IPS-20b (cell line): ENCODE data around the gene PAK1IP1.
"Not testable (repeated sequence)": the region's sequence is repeated elsewhere in the genome, so short reads cannot be mapped to it uniquely, and the experiment has no call there.

ENCODE experiments used
- H3K27ac ChIP-seq: one replicate; pipeline ENCODE4 v1.5.1; 2013; ENCODE audit warnings: low read length
- H3K27me3 ChIP-seq: 2 replicates; pipeline ENCODE4 v1.6.1; 2013; ENCODE audit warnings: mild to moderate bottlenecking, low read length, inconsistent platforms; ENCODE audit not compliant: insufficient read depth
- H3K36me3 ChIP-seq: 2 replicates; pipeline ENCODE4 v1.6.1; 2013; ENCODE audit warnings: low read depth, mild to moderate bottlenecking, inconsistent platforms, low read length, moderate library complexity; ENCODE audit not compliant: insufficient read depth
- H3K4me1 ChIP-seq: 2 replicates; pipeline ENCODE4 v1.6.1; 2013; ENCODE audit warnings: mild to moderate bottlenecking, control low read depth, inconsistent platforms, low read length, moderate library complexity; ENCODE audit not compliant: insufficient read depth
- H3K4me3 ChIP-seq: 2 replicates; pipeline ENCODE4 v1.5.1; 2013; ENCODE audit warnings: mild to moderate bottlenecking, low read length, inconsistent platforms
- H3K9ac ChIP-seq: 2 replicates; pipeline ENCODE4 v1.6.1; 2013; ENCODE audit warnings: low read depth, mild to moderate bottlenecking, inconsistent platforms, low read length, moderate library complexity
- H3K9me3 ChIP-seq: 2 replicates; pipeline ENCODE4 v1.6.1; 2013; ENCODE audit warnings: mild to moderate bottlenecking, low read depth, low read length, inconsistent platforms; ENCODE audit not compliant: insufficient read depth

Gene PAK1IP1

GRCh38 chr6:10694302-10695085 lies at the start of gene PAK1IP1, which contains the start of gene C6orf52:
Gene PAK1IP1, plus strand, starts transcription at chr6:10694972. Its CDS starts 14 bp downstream, at chr6:10694986.
Gene C6orf52, minus strand, starts transcription at chr6:10694616. Its CDS starts 7,066 bp downstream, at chr6:10687550.
- Histone ChIP-seq H3K36me3 (peaks cover 27% of the 10 kb centered on the region), H3K27me3 (no peaks in the 10 kb centered on the region), H3K4me1 (no peaks in the 10 kb centered on the region)

GRCh38 chr6:10655508-10656055 lies 39.2 kb upstream of the PAK1IP1 start:
- H3K9me3 ChIP-seq: no peaks in the 10 kb centered on the region
- H3K4me1 ChIP-seq: no peaks in the 10 kb centered on the region
- H3K4me3 ChIP-seq: no peak overlapping the region
- no peak overlapping the region for H3K9ac ChIP-seq
- H3K27me3 ChIP-seq: no peaks in the 10 kb centered on the region
- H3K27ac ChIP-seq: no peak overlapping the region
- H3K36me3 ChIP-seq: no peaks in the 10 kb centered on the region

More at GRCh38 chr6:10694302-10695085, at the start of gene PAK1IP1, which contains the start of gene C6orf52:
- Histone ChIP-seq H3K4me3 (peak within 1 kb of the TSS; percentile 87), H3K9me3 (no peaks in the 10 kb centered on the region), H3K27ac (peak within 1 kb of the TSS; percentile 99), H3K9ac (peak within 1 kb of the TSS; percentile 90)

- Histone ChIP-seq H3K9ac (no peak overlapping the region), H3K36me3 (no peaks in the 10 kb centered on the region), H3K4me1 (no peaks in the 10 kb centered on the region), H3K27ac (no peak overlapping the region), H3K27me3 (no peaks in the 10 kb centered on the region), H3K4me3 (peak overlapping the region; percentile 30; the same call in 1 of the 2 replicates), H3K9me3 (no peaks in the 10 kb centered on the region)
Observed at GRCh38 chr6:10658910-10659698, 35.7 kb upstream of the PAK1IP1 start.

GRCh38 chr6:10659699-10660348 lies 34.9 kb upstream of the PAK1IP1 start:
- Histone ChIP-seq H3K4me1 (no peaks in the 10 kb centered on the region), H3K27me3 (no peaks in the 10 kb centered on the region), H3K9ac (no peak overlapping the region), H3K27ac (no peak overlapping the region), H3K9me3 (no peaks in the 10 kb centered on the region), H3K36me3 (no peaks in the 10 kb centered on the region), H3K4me3 (peak overlapping the region; percentile 30; the same call in 1 of the 2 replicates)

GRCh38 chr6:10660431-10661191 lies 34.2 kb upstream of the PAK1IP1 start:
- not testable (repeated sequence) for H3K27ac ChIP-seq, H3K9me3 ChIP-seq, H3K36me3 ChIP-seq, H3K27me3 ChIP-seq, H3K9ac ChIP-seq, H3K4me3 ChIP-seq, H3K4me1 ChIP-seq

GRCh38 chr6:10662207-10662606 lies 32.6 kb upstream of the PAK1IP1 start:
- H3K27me3 ChIP-seq: no peaks in the 10 kb centered on the region
- no peaks in the 10 kb centered on the region for H3K4me1 ChIP-seq
- no peaks in the 10 kb centered on the region for H3K9me3 ChIP-seq
- H3K27ac ChIP-seq: no peak overlapping the region
- H3K4me3 ChIP-seq: no peak overlapping the region
- H3K9ac ChIP-seq: no peak overlapping the region
- no peaks in the 10 kb centered on the region for H3K36me3 ChIP-seq

GRCh38 chr6:10662742-10663141 lies 32.0 kb upstream of the PAK1IP1 start:
- Histone ChIP-seq H3K27me3 (no peaks in the 10 kb centered on the region), H3K27ac (no peak overlapping the region), H3K4me3 (no peak overlapping the region), H3K9me3 (no peaks in the 10 kb centered on the region), H3K9ac (no peak overlapping the region), H3K36me3 (no peaks in the 10 kb centered on the region), H3K4me1 (no peaks in the 10 kb centered on the region)

GRCh38 chr6:10665595-10665994 lies 29.2 kb upstream of the PAK1IP1 start:
- not testable (repeated sequence) for H3K27ac ChIP-seq, H3K36me3 ChIP-seq, H3K4me1 ChIP-seq, H3K4me3 ChIP-seq, H3K9me3 ChIP-seq, H3K27me3 ChIP-seq, H3K9ac ChIP-seq

- no peaks in the 10 kb centered on the region for H3K27me3 ChIP-seq
- H3K9ac ChIP-seq: no peak overlapping the region
- H3K27ac ChIP-seq: no peak overlapping the region
- H3K4me1 ChIP-seq: no peaks in the 10 kb centered on the region
- no peaks in the 10 kb centered on the region for H3K9me3 ChIP-seq
- no peak overlapping the region for H3K4me3 ChIP-seq
- H3K36me3 ChIP-seq: no peaks in the 10 kb centered on the region
Observed at GRCh38 chr6:10668126-10668917, 26.4 kb upstream of the PAK1IP1 start.

- no peak overlapping the region for H3K4me3 ChIP-seq
- H3K9ac ChIP-seq: no peak overlapping the region
- H3K4me1 ChIP-seq: no peaks in the 10 kb centered on the region
- H3K9me3 ChIP-seq: no peaks in the 10 kb centered on the region
- no peak overlapping the region for H3K27ac ChIP-seq
- H3K36me3 ChIP-seq: no peaks in the 10 kb centered on the region
- H3K27me3 ChIP-seq: no peaks in the 10 kb centered on the region
Observed at GRCh38 chr6:10676403-10676802, 18.4 kb upstream of the PAK1IP1 start.
